Trophoblast cell (in vitro differentiated cells and primary cell): ENCODE results near the gene DLK2.

Experiments
- DNase-seq, 2 donors: peaks; one replicate each; pipeline ENCODE4 v3.0.0-alpha.2; 2016
- H2AFZ ChIP-seq: 2 replicates; pipeline ENCODE4 v1.6.1; 2013; ENCODE audit warnings: low read length, moderate library complexity, mild to moderate bottlenecking; ENCODE audit not compliant: insufficient read depth, poor library complexity
- H2AK5ac ChIP-seq: 2 replicates; pipeline ENCODE4 v1.6.1; 2013; ENCODE audit warnings: mild to moderate bottlenecking, low read length
- H2BK120ac ChIP-seq: 2 replicates; pipeline ENCODE4 v1.6.1; 2013; ENCODE audit warnings: low read length, mild to moderate bottlenecking, moderate library complexity; ENCODE audit not compliant: insufficient read depth, poor library complexity
- H2BK12ac ChIP-seq: 2 replicates; pipeline ENCODE4 v1.6.1; 2013; ENCODE audit warnings: mild to moderate bottlenecking, low read length, moderate library complexity
- H2BK5ac ChIP-seq: 2 replicates; pipeline ENCODE4 v1.6.1; 2013; ENCODE audit warnings: low read length, low read depth, moderate library complexity, mild to moderate bottlenecking; ENCODE audit not compliant: poor library complexity
- H3K14ac ChIP-seq: 2 replicates; pipeline ENCODE4 v1.6.1; 2013; ENCODE audit warnings: mild to moderate bottlenecking, low read length
- H3K18ac ChIP-seq: 2 replicates; pipeline ENCODE4 v1.6.1; 2013; ENCODE audit warnings: mild to moderate bottlenecking, low read length
- H3K23ac ChIP-seq: 2 replicates; pipeline ENCODE4 v1.6.1; 2013; ENCODE audit warnings: low read length
- H3K27ac ChIP-seq: 2 replicates; pipeline ENCODE4 v1.5.1; 2013; ENCODE audit warnings: low read depth, mild to moderate bottlenecking, inconsistent platforms, low read length, moderate library complexity
- H3K27me3 ChIP-seq: 2 replicates; pipeline ENCODE4 v1.6.1; 2013; ENCODE audit warnings: inconsistent platforms, mild to moderate bottlenecking, low read length, moderate library complexity; ENCODE audit not compliant: insufficient read depth
- H3K36me3 ChIP-seq, 2 experiments: 1 replicate in 1 of 2; 2 replicates in 1 of 2; pipeline ENCODE4 v1.6.1; 2013; ENCODE audit warnings: low read length in 2 of 2, mild to moderate bottlenecking in 2 of 2, moderate library complexity in 1 of 2; ENCODE audit not compliant: insufficient read depth in 2 of 2, control insufficient read depth in 1 of 2
- H3K4ac ChIP-seq: 2 replicates; pipeline ENCODE4 v1.6.1; 2013; ENCODE audit warnings: low read depth, mild to moderate bottlenecking, low read length, moderate library complexity
- H3K4me1 ChIP-seq, 2 experiments: 1 replicate in 1 of 2; 2 replicates in 1 of 2; pipeline ENCODE4 v1.6.1; 2013; ENCODE audit warnings: low read length in 2 of 2, mild to moderate bottlenecking in 2 of 2, moderate library complexity in 1 of 2; ENCODE audit not compliant: insufficient read depth in 2 of 2, control insufficient read depth in 1 of 2
- H3K4me2 ChIP-seq: 2 replicates; pipeline ENCODE4 v1.6.1; 2013; ENCODE audit warnings: inconsistent platforms, mild to moderate bottlenecking, low read length, moderate library complexity
- H3K4me3 ChIP-seq: 2 replicates; pipeline ENCODE4 v1.5.1; 2013; ENCODE audit warnings: mild to moderate bottlenecking, low read depth, low read length, inconsistent platforms
- H3K79me1 ChIP-seq: one replicate; pipeline ENCODE4 v1.6.1; 2013; ENCODE audit warnings: low read length
- H3K79me2 ChIP-seq: 2 replicates; pipeline ENCODE4 v1.6.1; 2013; ENCODE audit warnings: low read length, mild to moderate bottlenecking; ENCODE audit not compliant: control insufficient read depth, insufficient read depth, poor library complexity
- H3K9ac ChIP-seq: 2 replicates; pipeline ENCODE4 v1.6.1; 2013; ENCODE audit warnings: mild to moderate bottlenecking, low read length
- H3K9me3 ChIP-seq: 2 replicates; pipeline ENCODE4 v1.6.1; 2013; ENCODE audit warnings: low read depth, mild to moderate bottlenecking, control low read depth, inconsistent platforms, low read length; ENCODE audit not compliant: insufficient read depth
- H4K12ac ChIP-seq: 2 replicates; pipeline ENCODE4 v1.6.1; 2013; ENCODE audit warnings: low read depth, mild to moderate bottlenecking, low read length, moderate library complexity
- H4K8ac ChIP-seq: 2 replicates; pipeline ENCODE4 v1.6.1; 2013; ENCODE audit warnings: low read depth, mild to moderate bottlenecking, low read length, moderate library complexity
- H4K91ac ChIP-seq: one replicate; pipeline ENCODE4 v1.6.1; 2013; ENCODE audit warnings: low read depth, mild to moderate bottlenecking, low read length, moderate library complexity
- WGBS: extraction: QIAGEN DNeasy Blood & Tissue Kit; methylation state at CpG from one replicate; pipeline ENCODE4 v1.1.7; 2013; ENCODE audit warnings: missing lambda C conversion rate; ENCODE audit not compliant: insufficient read length, insufficient coverage; ENCODE audit errors: extremely low coverage; 5-methylcytosine and 5-hydroxymethylcytosine counted together

Gene DLK2

GRCh38 chr6:43445576-43445975, 9.8 kb downstream of the DLK2 start:
- Histone ChIP-seq H2BK120ac (no peak overlapping the region), H2AFZ (no peak overlapping the region), H3K27me3 (no peaks in the 10 kb centered on the region), H3K4me3 (no peak overlapping the region), H3K79me2 (no peaks in the 10 kb centered on the region), H3K9me3 (no peaks in the 10 kb centered on the region), H3K79me1 (no peaks in the 10 kb centered on the region), H3K4me2 (no peak overlapping the region), H3K14ac (no peak overlapping the region), H4K12ac (no peak overlapping the region), H2BK12ac (no peak overlapping the region), H4K8ac (no peak overlapping the region), H2AK5ac (no peak overlapping the region), H3K27ac (no peak overlapping the region), H3K36me3 (peaks cover 71 to 81% of the 10 kb centered on the region in 2 experiments), H2BK5ac (no peak overlapping the region), H3K9ac (no peak overlapping the region), H3K4me1 (no peaks in the 10 kb centered on the region), H3K23ac (no peak overlapping the region), H3K4ac (no peak overlapping the region), H4K91ac (no peak overlapping the region), H3K18ac (no peak overlapping the region)
- WGBS: no CpG with 5 or more reads among the region's 16 CpGs
- no peak for DNase-seq

GRCh38 chr6:43444582-43444981, 10.8 kb downstream of the DLK2 start:
- no peak overlapping the region for H3K4me2 ChIP-seq
- H3K27me3 ChIP-seq: no peaks in the 10 kb centered on the region
- H3K18ac ChIP-seq: no peak overlapping the region
- no peaks in the 10 kb centered on the region for H3K79me1 ChIP-seq
- no peak overlapping the region for H2BK12ac ChIP-seq
- H3K4ac ChIP-seq: no peak overlapping the region
- H3K23ac ChIP-seq: no peak overlapping the region
- no peak overlapping the region for H3K9ac ChIP-seq
- H3K79me2 ChIP-seq: no peaks in the 10 kb centered on the region
- WGBS: no CpG with 5 or more reads among the region's 8 CpGs
- no peak overlapping the region for H2AK5ac ChIP-seq
- H4K8ac ChIP-seq: no peak overlapping the region
- H3K4me3 ChIP-seq: no peak overlapping the region
- H4K91ac ChIP-seq: no peak overlapping the region
- DNase-seq: no peak
- no peak overlapping the region for H2BK120ac ChIP-seq
- no peaks in the 10 kb centered on the region for H3K4me1 ChIP-seq
- H4K12ac ChIP-seq: no peak overlapping the region
- H3K36me3 ChIP-seq: peaks cover 69 to 76% of the 10 kb centered on the region in 2 experiments
- no peak overlapping the region for H2AFZ ChIP-seq
- no peak overlapping the region for H3K27ac ChIP-seq
- H3K9me3 ChIP-seq: no peaks in the 10 kb centered on the region
- no peak overlapping the region for H3K14ac ChIP-seq
- H2BK5ac ChIP-seq: no peak overlapping the region

GRCh38 chr6:43444036-43444435, 11.3 kb downstream of the DLK2 start:
- no peak overlapping the region for H3K18ac ChIP-seq
- no CpG with 5 or more reads among the region's 10 CpGs for WGBS

GRCh38 chr6:43442935-43443334, 12.4 kb downstream of the DLK2 start:
- no peaks in the 10 kb centered on the region for H3K79me1 ChIP-seq
- no peak overlapping the region for H2BK120ac ChIP-seq
- no peaks in the 10 kb centered on the region for H3K9me3 ChIP-seq
- no peak overlapping the region for H3K4ac ChIP-seq
- no peak overlapping the region for H3K4me3 ChIP-seq
- H3K18ac ChIP-seq: no peak overlapping the region
- no peak overlapping the region for H3K23ac ChIP-seq
- H3K79me2 ChIP-seq: no peaks in the 10 kb centered on the region
- H2BK12ac ChIP-seq: no peak overlapping the region
- no peak overlapping the region for H4K91ac ChIP-seq
- WGBS: no CpG with 5 or more reads among the region's 14 CpGs
- no peak overlapping the region for H3K4me2 ChIP-seq
- H3K27me3 ChIP-seq: no peaks in the 10 kb centered on the region
- H3K4me1 ChIP-seq: no peaks in the 10 kb centered on the region
- no peak overlapping the region for H4K8ac ChIP-seq
- no peak overlapping the region for H2BK5ac ChIP-seq
- H3K9ac ChIP-seq: no peak overlapping the region
- H3K14ac ChIP-seq: no peak overlapping the region
- H2AK5ac ChIP-seq: no peak overlapping the region
- H3K36me3 ChIP-seq: peaks cover 67 to 69% of the 10 kb centered on the region in 2 experiments
- no peak overlapping the region for H2AFZ ChIP-seq
- DNase-seq: no peak
- H4K12ac ChIP-seq: no peak overlapping the region
- H3K27ac ChIP-seq: no peak overlapping the region

More at GRCh38 chr6:43444036-43444435, 11.3 kb downstream of the DLK2 start:
- Histone ChIP-seq H4K91ac (no peak overlapping the region), H3K23ac (no peak overlapping the region), H2BK5ac (no peak overlapping the region), H3K79me2 (no peaks in the 10 kb centered on the region), H3K79me1 (no peaks in the 10 kb centered on the region), H4K12ac (no peak overlapping the region), H3K14ac (no peak overlapping the region), H3K27ac (no peak overlapping the region), H2BK120ac (no peak overlapping the region), H3K27me3 (no peaks in the 10 kb centered on the region), H2AK5ac (no peak overlapping the region), H3K9ac (no peak overlapping the region), H2AFZ (no peak overlapping the region), H3K4me1 (no peaks in the 10 kb centered on the region), H3K9me3 (no peaks in the 10 kb centered on the region), H3K4me3 (no peak overlapping the region), H3K4me2 (no peak overlapping the region), H4K8ac (no peak overlapping the region), H3K4ac (no peak overlapping the region), H2BK12ac (no peak overlapping the region), H3K36me3 (peaks cover 65 to 71% of the 10 kb centered on the region in 2 experiments)
- no peak for DNase-seq
